ENCODE results near the gene CAMSAP1. TPM values are rescaled to one million over a fixed set of nuclear protein-coding genes. Genes with fewer than 3 reads are reported as not detected.
A peak's percentile ranks its signal among the peaks of the same experiment; 100 is the strongest.

The CAMSAP1 gene
- total RNA-seq, 1 experiment from 2014 or later, result 52.7 TPM

DNA sequence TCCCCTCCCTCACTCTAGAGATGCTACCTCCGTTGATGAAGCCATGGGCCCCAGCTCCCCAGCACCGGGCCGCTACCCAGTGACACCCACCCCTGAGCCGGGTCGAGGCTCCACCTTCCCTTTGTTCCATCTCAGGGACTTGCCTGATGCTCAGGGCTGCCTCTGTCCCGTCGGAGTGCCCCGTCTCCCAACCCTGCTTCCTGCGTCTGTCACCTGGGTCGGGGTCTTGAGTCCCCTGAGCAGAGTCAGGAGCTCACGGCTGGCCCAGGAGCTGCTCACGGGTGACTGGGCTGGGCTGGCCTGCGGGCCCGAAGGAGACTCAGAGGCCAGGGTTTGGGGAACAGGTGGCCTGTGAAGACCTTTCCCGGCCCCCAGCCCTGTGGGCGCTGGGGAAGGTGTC is 120.0 kb downstream of the CAMSAP1 start:
- H3K9ac ChIP-seq (ENCODE audit: extremely low read depth, insufficient read length, low read length), result no peak overlapping the region
- Mint-ChIP-seq H3K9me3 (no peaks in the 10 kb centered on the region), H3K4me3 (no peak overlapping the region), H3K27ac (no peak overlapping the region), H3K4me1 (no peaks in the 10 kb centered on the region), H3K36me3 (ENCODE audit: insufficient read depth in 1 of 3, low read depth in 3 of 3) (no peaks in the 10 kb centered on the region), H3K27me3 (ENCODE audit: low read depth) (no peaks in the 10 kb centered on the region; the same call in 1 of the 2 replicates)
- no peak overlapping the region for H4K91ac ChIP-seq (ENCODE audit: insufficient read length, low read depth, low read length)
- H4K20me1 ChIP-seq (ENCODE audit: control insufficient read depth, insufficient read depth, insufficient read length), result no peaks in the 10 kb centered on the region
- H3K4me2 ChIP-seq (ENCODE audit: insufficient read depth, insufficient read length, low read length), result no peak overlapping the region
- no peak overlapping the region for H3K4ac ChIP-seq (ENCODE audit: low read depth, low read length)
- no peak overlapping the region for H3K18ac ChIP-seq (ENCODE audit: insufficient read length, low read depth, low read length)
- H3K27ac ChIP-seq (ENCODE audit: insufficient read length, low read depth, low read length), result no peak overlapping the region
- TF ChIP-seq, protein P1, sequence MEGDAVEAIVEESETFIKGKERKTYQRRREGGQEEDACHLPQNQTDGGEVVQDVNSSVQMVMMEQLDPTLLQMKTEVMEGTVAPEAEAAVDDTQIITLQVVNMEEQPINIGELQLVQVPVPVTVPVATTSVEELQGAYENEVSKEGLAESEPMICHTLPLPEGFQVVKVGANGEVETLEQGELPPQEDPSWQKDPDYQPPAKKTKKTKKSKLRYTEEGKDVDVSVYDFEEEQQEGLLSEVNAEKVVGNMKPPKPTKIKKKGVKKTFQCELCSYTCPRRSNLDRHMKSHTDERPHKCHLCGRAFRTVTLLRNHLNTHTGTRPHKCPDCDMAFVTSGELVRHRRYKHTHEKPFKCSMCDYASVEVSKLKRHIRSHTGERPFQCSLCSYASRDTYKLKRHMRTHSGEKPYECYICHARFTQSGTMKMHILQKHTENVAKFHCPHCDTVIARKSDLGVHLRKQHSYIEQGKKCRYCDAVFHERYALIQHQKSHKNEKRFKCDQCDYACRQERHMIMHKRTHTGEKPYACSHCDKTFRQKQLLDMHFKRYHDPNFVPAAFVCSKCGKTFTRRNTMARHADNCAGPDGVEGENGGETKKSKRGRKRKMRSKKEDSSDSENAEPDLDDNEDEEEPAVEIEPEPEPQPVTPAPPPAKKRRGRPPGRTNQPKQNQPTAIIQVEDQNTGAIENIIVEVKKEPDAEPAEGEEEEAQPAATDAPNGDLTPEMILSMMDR (conservative IDR thresholded peaks at IDR 0.05), result no peak
- DNase-seq, result no peak
- H3K9me3 ChIP-seq (ENCODE audit: control insufficient read depth, low read depth, low read length), result no peaks in the 10 kb centered on the region
- H2BK20ac ChIP-seq (ENCODE audit: low read depth, low read length, poor library complexity, severe bottlenecking), result no peak overlapping the region
- H2AFZ ChIP-seq (ENCODE audit: low read length), result no peak overlapping the region
- H3K79me1 ChIP-seq (ENCODE audit: insufficient read depth, low read depth, low read length, poor library complexity, severe bottlenecking), result no peaks in the 10 kb centered on the region
- no peak overlapping the region for H2BK120ac ChIP-seq (ENCODE audit: low read depth, low read length, poor library complexity, severe bottlenecking)
- H3K79me2 ChIP-seq (ENCODE audit: insufficient read depth, low read length), result no peaks in the 10 kb centered on the region
- no peak overlapping the region for H4K8ac ChIP-seq (replicated peaks; ENCODE audit: insufficient read length, low read depth, low read length)
- no peak overlapping the region for H3K56ac ChIP-seq (ENCODE audit: insufficient read length, low read depth, low read length)
- WGBS (ENCODE audit: extremely low coverage, insufficient read length, low lambda C conversion rate), result no CpG with 5 or more reads among the region's 16 CpGs
- H3K23ac ChIP-seq (ENCODE audit: insufficient read length, low read depth, low read length), result no peak overlapping the region
- no peak overlapping the region for H2BK5ac ChIP-seq (ENCODE audit: insufficient read length, low read length)
- no peak overlapping the region for H2AK5ac ChIP-seq (ENCODE audit: insufficient read length, low read length)
- H3K23me2 ChIP-seq (ENCODE audit: insufficient read length, low read depth, low read length, poor library complexity, severe bottlenecking), result no peaks in the 10 kb centered on the region
- no peaks in the 10 kb centered on the region for H3K27me3 ChIP-seq (ENCODE audit: insufficient read depth, low read length)
- H3K4me1 ChIP-seq (ENCODE audit: insufficient read depth, low read length), result no peaks in the 10 kb centered on the region
- no peak overlapping the region for H4K5ac ChIP-seq (ENCODE audit: insufficient read length, low read depth, low read length)
- H3K14ac ChIP-seq (ENCODE audit: insufficient read depth, low read length), result peak overlapping the region; percentile 24; the same call in 1 of the 2 replicates
- no peak overlapping the region for H2BK12ac ChIP-seq (ENCODE audit: insufficient read length, low read depth, low read length)
- no peak overlapping the region for H3T11ph ChIP-seq (ENCODE audit: low read length)
- H2BK15ac ChIP-seq (ENCODE audit: low read depth, low read length), result no peak overlapping the region

All from H9 (cell line).